ENCODE results near the gene B3GAT1. TPM values are rescaled to one million over a fixed set of nuclear protein-coding genes. Genes with fewer than 3 reads are reported as not detected.

B3GAT1 gene
- total RNA-seq, 1 experiment from 2014 or later, result 0.35 TPM

DNA sequence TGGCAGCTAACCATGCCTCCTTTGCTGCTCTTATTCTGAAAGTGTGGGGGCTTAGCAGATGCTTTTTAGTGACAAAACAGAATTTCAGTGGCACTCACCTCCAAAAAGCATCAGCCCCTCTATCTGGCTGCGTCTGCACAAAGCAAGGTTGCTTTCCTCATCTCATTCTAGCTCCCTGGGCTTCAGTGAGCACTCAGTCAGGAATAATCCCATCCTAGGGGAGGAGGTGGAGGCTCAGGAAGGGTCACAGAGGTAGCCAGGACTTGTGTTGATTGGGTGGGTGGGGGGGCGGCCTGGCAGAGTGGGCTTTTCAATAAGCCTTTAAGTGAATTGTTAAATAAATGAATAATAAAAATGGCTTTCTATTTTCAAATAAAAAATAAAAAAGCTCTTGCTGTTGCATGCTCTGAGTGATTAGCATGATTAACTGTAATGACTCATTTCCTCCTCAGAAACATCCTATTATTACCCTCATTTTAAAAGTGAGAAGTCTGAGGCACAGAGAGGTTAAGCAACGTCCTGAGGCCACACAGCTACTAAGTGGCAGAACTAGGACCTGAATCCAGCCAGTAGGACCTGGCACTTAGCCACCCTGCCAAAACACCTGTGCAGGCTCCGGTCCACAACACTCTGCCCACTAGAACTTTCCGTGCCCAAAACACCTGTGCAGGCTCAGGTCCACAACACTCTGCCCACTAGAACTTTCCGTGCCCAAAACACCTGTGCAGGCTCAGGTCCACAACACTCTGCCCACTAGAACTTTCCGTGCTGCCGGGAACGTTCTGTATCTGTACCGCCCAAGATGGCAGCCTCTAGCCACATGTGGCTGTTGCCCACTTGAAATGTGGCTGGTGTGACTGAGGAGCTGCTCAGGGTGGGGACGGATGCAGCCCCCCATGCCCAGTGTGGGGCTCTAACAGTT lies 5.5 kb downstream of the B3GAT1 start:
- Mint-ChIP-seq H3K27ac (ENCODE audit: unreplicated experiment) (no peak overlapping the region), H3K4me3 (ENCODE audit: low read depth, unreplicated experiment) (no peak overlapping the region), H3K27me3 (ENCODE audit: unreplicated experiment) (peaks cover 70% of the 10 kb centered on the region), H3K9me3 (ENCODE audit: low read depth, unreplicated experiment) (no peaks in the 10 kb centered on the region), H3K4me1 (ENCODE audit: low read depth, unreplicated experiment) (no peaks in the 10 kb centered on the region), H3K36me3 (ENCODE audit: insufficient read depth, unreplicated experiment) (no peaks in the 10 kb centered on the region)
- CTCF ChIA-PET, result no interaction called here
- intact Hi-C loops (cut with micrococcal nuclease; ENCODE audit: unreplicated experiment), result no loop called here
- BruUV-seq (replicated peaks), result no TSS peak
- no peak for DNase-seq
- TF ChIP-seq, protein P1, sequence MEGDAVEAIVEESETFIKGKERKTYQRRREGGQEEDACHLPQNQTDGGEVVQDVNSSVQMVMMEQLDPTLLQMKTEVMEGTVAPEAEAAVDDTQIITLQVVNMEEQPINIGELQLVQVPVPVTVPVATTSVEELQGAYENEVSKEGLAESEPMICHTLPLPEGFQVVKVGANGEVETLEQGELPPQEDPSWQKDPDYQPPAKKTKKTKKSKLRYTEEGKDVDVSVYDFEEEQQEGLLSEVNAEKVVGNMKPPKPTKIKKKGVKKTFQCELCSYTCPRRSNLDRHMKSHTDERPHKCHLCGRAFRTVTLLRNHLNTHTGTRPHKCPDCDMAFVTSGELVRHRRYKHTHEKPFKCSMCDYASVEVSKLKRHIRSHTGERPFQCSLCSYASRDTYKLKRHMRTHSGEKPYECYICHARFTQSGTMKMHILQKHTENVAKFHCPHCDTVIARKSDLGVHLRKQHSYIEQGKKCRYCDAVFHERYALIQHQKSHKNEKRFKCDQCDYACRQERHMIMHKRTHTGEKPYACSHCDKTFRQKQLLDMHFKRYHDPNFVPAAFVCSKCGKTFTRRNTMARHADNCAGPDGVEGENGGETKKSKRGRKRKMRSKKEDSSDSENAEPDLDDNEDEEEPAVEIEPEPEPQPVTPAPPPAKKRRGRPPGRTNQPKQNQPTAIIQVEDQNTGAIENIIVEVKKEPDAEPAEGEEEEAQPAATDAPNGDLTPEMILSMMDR (IDR thresholded peaks at IDR 0.05; ENCODE audit: unreplicated experiment), result no peak

GRCh38 chr11:134405841-134406240 lies 6.2 kb downstream of the B3GAT1 start:
- no TSS peak for BruUV-seq (replicated peaks)
- intact Hi-C loops (cut with micrococcal nuclease; ENCODE audit: unreplicated experiment), result no loop called here
- no peaks in the 10 kb centered on the region for H3K4me1 Mint-ChIP-seq (ENCODE audit: low read depth, unreplicated experiment)

DNA sequence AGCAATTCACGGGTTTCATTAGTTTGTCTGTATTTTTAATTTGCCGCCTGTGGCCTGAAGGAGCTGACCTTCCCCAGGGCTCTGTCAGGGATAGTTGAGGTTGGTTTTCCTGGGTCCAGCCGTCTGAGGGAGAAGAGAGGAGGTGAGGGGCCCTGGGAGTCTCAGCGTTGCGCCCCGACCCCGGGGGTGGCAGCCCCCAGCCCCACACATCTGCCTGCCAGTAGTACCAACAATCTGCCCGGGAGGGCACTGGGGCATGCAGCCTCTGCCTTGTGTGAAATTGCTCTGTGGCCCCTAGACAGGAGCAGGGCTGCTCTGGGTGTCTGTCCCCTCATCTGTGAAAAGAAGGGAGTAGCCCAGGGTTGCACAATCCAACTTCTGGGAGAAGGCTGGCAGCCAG lies 6.6 kb downstream of the B3GAT1 start:
- H3K27me3 Mint-ChIP-seq (ENCODE audit: unreplicated experiment), result peaks cover 69% of the 10 kb centered on the region
- no peaks in the 10 kb centered on the region for H3K36me3 Mint-ChIP-seq (ENCODE audit: insufficient read depth, unreplicated experiment)
- H3K9me3 Mint-ChIP-seq (ENCODE audit: low read depth, unreplicated experiment), result no peaks in the 10 kb centered on the region
- DNase-seq, result no peak
- BruUV-seq (replicated peaks), result no TSS peak
- CTCF ChIA-PET, result no interaction called here
- intact Hi-C loops (cut with micrococcal nuclease; ENCODE audit: unreplicated experiment), result no loop called here
- TF ChIP-seq, protein P1 (IDR thresholded peaks at IDR 0.05; ENCODE audit: unreplicated experiment), result no peak
- H3K4me3 Mint-ChIP-seq (ENCODE audit: low read depth, unreplicated experiment), result no peak overlapping the region
- H3K4me1 Mint-ChIP-seq (ENCODE audit: low read depth, unreplicated experiment), result no peaks in the 10 kb centered on the region
- H3K27ac Mint-ChIP-seq (ENCODE audit: unreplicated experiment), result no peak overlapping the region

More at GRCh38 chr11:134405841-134406240, 6.2 kb downstream of the B3GAT1 start:
- H3K4me3 Mint-ChIP-seq (ENCODE audit: low read depth, unreplicated experiment), result no peak overlapping the region
- CTCF ChIA-PET, result no interaction called here
- TF ChIP-seq, protein P1 (IDR thresholded peaks at IDR 0.05; ENCODE audit: unreplicated experiment), result no peak
- no peak for DNase-seq
- H3K9me3 Mint-ChIP-seq (ENCODE audit: low read depth, unreplicated experiment), result no peaks in the 10 kb centered on the region
- peaks cover 69% of the 10 kb centered on the region for H3K27me3 Mint-ChIP-seq (ENCODE audit: unreplicated experiment)
- H3K36me3 Mint-ChIP-seq (ENCODE audit: insufficient read depth, unreplicated experiment), result no peaks in the 10 kb centered on the region
- H3K27ac Mint-ChIP-seq (ENCODE audit: unreplicated experiment), result no peak overlapping the region

DNA sequence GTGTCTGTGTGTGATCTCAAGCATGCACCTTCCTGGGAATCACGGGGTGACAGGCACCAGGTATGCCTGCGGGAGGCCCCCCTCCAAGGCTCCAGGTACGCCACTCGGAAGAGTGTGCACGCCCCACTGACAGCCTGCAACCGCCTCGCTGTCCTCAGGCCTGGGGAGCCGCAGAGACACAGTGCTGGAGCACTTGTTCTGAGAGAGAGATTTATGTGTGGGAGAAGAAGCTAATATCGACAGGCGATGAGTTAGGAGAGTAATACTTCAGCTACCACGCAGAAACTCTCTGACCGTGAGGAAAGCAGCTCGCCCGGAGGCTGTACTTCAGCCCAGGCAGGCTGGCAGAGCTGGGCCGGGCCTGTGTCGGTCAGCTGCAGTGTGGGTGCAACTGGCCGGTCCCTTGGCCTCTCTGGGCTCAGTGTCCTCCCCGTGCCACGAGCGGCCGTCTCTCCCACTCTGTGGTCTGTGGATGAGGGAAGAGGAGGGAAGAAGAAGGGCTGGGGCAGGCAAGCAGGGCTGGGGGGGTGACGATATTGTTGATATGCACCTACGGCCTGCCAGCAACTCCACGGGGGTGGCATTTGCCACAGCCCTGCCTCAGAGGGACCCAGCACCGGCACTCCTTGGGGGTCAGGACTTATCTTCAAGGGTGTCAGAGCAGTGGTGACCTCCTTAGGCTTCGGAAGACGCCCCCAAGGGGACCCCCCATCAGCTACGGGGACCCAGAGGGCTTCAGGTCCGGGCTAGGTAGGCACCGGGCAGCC lies 7.3 kb downstream of the B3GAT1 start:
- CTCF ChIA-PET, result no interaction called here
- Mint-ChIP-seq H3K36me3 (ENCODE audit: insufficient read depth, unreplicated experiment) (no peaks in the 10 kb centered on the region), H3K27me3 (ENCODE audit: unreplicated experiment) (peaks cover 68% of the 10 kb centered on the region), H3K4me1 (ENCODE audit: low read depth, unreplicated experiment) (no peaks in the 10 kb centered on the region), H3K4me3 (ENCODE audit: low read depth, unreplicated experiment) (no peak overlapping the region), H3K9me3 (ENCODE audit: low read depth, unreplicated experiment) (no peaks in the 10 kb centered on the region), H3K27ac (ENCODE audit: unreplicated experiment) (no peak overlapping the region)
- intact Hi-C loops (cut with micrococcal nuclease; ENCODE audit: unreplicated experiment), result no loop called here
- TF ChIP-seq, protein P1 (IDR thresholded peaks at IDR 0.05; ENCODE audit: unreplicated experiment), result no peak
- no TSS peak for BruUV-seq (replicated peaks)
- no peak for DNase-seq
